ENCODE results near the gene UNC5C. TPM values are rescaled to one million over a fixed set of nuclear protein-coding genes. Genes with fewer than 3 reads are reported as not detected.
A peak's percentile ranks its signal among the peaks of the same experiment; 100 is the strongest.

The UNC5C gene
- total RNA-seq, 1 donor from 2014 or later = 15.5 TPM

DNA sequence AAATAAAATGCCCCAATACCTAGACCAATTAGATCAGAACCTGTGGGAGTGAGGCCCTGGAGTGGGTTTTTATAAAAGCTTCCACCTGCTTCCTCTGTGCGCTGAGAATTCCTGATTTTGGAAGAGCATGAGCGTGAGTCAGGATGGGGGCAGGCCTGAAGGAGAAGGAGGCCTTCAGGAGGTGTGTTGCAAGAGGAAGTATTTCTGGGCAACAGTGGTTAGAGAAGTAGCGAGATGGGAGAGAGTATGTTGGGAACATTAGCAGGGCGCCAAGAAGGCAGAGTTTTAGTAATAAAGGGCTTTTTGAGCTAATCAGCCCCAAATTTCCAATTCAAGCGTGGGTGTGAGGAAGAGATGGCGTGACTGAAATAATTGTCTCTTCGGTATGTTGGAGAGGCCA is 349.8 kb downstream of the UNC5C start:
- Mint-ChIP-seq H3K36me3 (ENCODE audit: low read depth) (peaks cover 9% of the 10 kb centered on the region), H3K9me3 (ENCODE audit: low read depth) (no peaks in the 10 kb centered on the region), H3K4me3 (ENCODE audit: unreplicated experiment) (no peak overlapping the region), H3K27me3 (ENCODE audit: low read depth) (no peaks in the 10 kb centered on the region), H3K27ac (ENCODE audit: unreplicated experiment) (no peak overlapping the region), H3K4me1 (ENCODE audit: low read depth) (peaks cover under 1% of the 10 kb centered on the region)
- no peak for TF ChIP-seq CTCF (IDR thresholded peaks at IDR 0.05)
- DNase-seq (ENCODE audit: low spot score) = no peak

DNA sequence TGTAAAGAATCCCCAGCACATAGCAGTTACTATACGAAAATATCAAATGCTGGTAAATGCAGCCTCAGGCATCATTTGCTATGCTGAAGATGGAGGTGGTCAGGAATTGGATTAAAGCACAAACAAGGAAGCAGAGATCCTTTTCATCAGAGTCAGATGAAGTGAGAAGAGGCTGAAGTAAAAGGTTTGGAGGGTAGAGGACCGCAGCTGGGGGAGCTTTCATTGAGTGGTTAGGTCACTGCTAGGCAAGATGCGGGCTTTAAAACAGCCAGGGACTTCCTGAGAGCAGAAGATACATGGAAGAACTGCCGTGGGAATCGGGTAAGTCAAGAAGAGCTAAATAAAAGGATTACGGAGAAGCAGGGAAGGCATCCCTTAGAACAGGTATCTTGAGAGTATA is 351.4 kb downstream of the UNC5C start:
- peaks cover 10% of the 10 kb centered on the region for H3K36me3 Mint-ChIP-seq (ENCODE audit: low read depth)
- no peak overlapping the region for H3K4me3 Mint-ChIP-seq (ENCODE audit: unreplicated experiment)
- H3K27ac Mint-ChIP-seq (ENCODE audit: unreplicated experiment) = peak overlapping the region; percentile 10
- TF ChIP-seq CTCF (IDR thresholded peaks at IDR 0.05) = no peak
- peaks cover 3% of the 10 kb centered on the region for H3K4me1 Mint-ChIP-seq (ENCODE audit: low read depth)
- no peaks in the 10 kb centered on the region for H3K9me3 Mint-ChIP-seq (ENCODE audit: low read depth)
- no peak for DNase-seq (ENCODE audit: low spot score)
- no peaks in the 10 kb centered on the region for H3K27me3 Mint-ChIP-seq (ENCODE audit: low read depth)

- Mint-ChIP-seq H3K9me3 (ENCODE audit: low read depth) (peaks cover 3% of the 10 kb centered on the region), H3K4me1 (ENCODE audit: low read depth) (peaks cover 3% of the 10 kb centered on the region), H3K36me3 (ENCODE audit: low read depth) (peaks cover 7% of the 10 kb centered on the region), H3K27me3 (ENCODE audit: low read depth) (no peaks in the 10 kb centered on the region), H3K27ac (ENCODE audit: unreplicated experiment) (no peak overlapping the region), H3K4me3 (ENCODE audit: unreplicated experiment) (no peak overlapping the region)
- TF ChIP-seq CTCF (IDR thresholded peaks at IDR 0.05) = no peak
- no peak for DNase-seq (ENCODE audit: low spot score)
Observed at GRCh38 chr4:95193391-95194224, 355.2 kb downstream of the UNC5C start.

GRCh38 chr4:95191537-95191936 is 357.2 kb downstream of the UNC5C start:
- TF ChIP-seq CTCF (IDR thresholded peaks at IDR 0.05) = no peak
- no peak overlapping the region for H3K27ac Mint-ChIP-seq (ENCODE audit: unreplicated experiment)
- H3K36me3 Mint-ChIP-seq (ENCODE audit: low read depth) = peaks cover 4% of the 10 kb centered on the region
- H3K4me3 Mint-ChIP-seq (ENCODE audit: unreplicated experiment) = no peak overlapping the region
- no peak for DNase-seq (ENCODE audit: low spot score)
- peaks cover 3% of the 10 kb centered on the region for H3K4me1 Mint-ChIP-seq (ENCODE audit: low read depth)
- no peaks in the 10 kb centered on the region for H3K27me3 Mint-ChIP-seq (ENCODE audit: low read depth)
- H3K9me3 Mint-ChIP-seq (ENCODE audit: low read depth) = peaks cover 3% of the 10 kb centered on the region

DNA sequence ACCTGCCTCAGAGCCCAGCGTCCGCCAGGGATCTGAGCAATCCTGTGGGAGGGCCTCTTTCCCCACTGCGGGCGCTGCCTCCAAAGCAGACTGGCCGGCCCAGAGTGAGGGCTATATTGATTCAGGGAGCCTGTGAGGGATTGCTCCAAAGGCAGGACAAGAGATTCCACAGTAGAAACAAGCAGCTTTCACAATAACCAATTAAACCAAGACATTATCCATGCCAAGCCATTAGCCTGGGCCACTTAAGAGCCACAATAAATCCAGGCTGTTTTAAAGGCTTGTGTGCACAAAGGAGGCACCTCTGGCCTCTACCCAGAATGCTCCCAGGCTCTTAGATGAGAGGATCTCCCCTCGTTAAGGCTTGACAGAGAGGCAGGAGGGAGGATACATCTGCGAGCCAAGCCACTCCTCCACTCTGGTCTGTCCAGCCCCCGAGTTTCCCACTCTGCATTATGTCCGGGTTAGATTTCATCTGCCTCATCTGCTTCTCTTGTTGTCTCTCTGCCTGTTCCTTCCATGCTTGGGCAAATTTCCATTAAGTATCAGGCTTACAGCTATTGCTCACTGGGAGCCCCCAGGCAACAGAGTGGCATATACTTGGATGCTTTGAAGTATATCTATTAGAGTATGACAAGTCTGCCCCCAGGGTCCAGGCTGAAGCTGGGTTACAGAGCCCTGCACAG is 357.9 kb downstream of the UNC5C start:
- H3K27ac Mint-ChIP-seq (ENCODE audit: unreplicated experiment) = no peak overlapping the region
- no peaks in the 10 kb centered on the region for H3K27me3 Mint-ChIP-seq (ENCODE audit: low read depth)
- no peak for DNase-seq (ENCODE audit: low spot score)
- peaks cover 4% of the 10 kb centered on the region for H3K36me3 Mint-ChIP-seq (ENCODE audit: low read depth)
- peaks cover 3% of the 10 kb centered on the region for H3K9me3 Mint-ChIP-seq (ENCODE audit: low read depth)
- no peak for TF ChIP-seq CTCF (IDR thresholded peaks at IDR 0.05)
- H3K4me1 Mint-ChIP-seq (ENCODE audit: low read depth) = peaks cover 3% of the 10 kb centered on the region
- no peak overlapping the region for H3K4me3 Mint-ChIP-seq (ENCODE audit: unreplicated experiment)
